ENCODE measurements around the gene HEPH. TPM values are rescaled to one million over a fixed set of nuclear protein-coding genes. Genes with fewer than 3 reads are reported as not detected.
"Not testable (repeated sequence)": the region's sequence is repeated elsewhere in the genome, so short reads cannot be mapped to it uniquely, and the experiment has no call there.

HEPH gene, protein sequence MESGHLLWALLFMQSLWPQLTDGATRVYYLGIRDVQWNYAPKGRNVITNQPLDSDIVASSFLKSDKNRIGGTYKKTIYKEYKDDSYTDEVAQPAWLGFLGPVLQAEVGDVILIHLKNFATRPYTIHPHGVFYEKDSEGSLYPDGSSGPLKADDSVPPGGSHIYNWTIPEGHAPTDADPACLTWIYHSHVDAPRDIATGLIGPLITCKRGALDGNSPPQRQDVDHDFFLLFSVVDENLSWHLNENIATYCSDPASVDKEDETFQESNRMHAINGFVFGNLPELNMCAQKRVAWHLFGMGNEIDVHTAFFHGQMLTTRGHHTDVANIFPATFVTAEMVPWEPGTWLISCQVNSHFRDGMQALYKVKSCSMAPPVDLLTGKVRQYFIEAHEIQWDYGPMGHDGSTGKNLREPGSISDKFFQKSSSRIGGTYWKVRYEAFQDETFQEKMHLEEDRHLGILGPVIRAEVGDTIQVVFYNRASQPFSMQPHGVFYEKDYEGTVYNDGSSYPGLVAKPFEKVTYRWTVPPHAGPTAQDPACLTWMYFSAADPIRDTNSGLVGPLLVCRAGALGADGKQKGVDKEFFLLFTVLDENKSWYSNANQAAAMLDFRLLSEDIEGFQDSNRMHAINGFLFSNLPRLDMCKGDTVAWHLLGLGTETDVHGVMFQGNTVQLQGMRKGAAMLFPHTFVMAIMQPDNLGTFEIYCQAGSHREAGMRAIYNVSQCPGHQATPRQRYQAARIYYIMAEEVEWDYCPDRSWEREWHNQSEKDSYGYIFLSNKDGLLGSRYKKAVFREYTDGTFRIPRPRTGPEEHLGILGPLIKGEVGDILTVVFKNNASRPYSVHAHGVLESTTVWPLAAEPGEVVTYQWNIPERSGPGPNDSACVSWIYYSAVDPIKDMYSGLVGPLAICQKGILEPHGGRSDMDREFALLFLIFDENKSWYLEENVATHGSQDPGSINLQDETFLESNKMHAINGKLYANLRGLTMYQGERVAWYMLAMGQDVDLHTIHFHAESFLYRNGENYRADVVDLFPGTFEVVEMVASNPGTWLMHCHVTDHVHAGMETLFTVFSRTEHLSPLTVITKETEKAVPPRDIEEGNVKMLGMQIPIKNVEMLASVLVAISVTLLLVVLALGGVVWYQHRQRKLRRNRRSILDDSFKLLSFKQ
- total RNA-seq: 0.50 to 9.0 TPM (median 0.59 TPM) in 3 replicates
- long read RNA-seq: 0 reads

DNA sequence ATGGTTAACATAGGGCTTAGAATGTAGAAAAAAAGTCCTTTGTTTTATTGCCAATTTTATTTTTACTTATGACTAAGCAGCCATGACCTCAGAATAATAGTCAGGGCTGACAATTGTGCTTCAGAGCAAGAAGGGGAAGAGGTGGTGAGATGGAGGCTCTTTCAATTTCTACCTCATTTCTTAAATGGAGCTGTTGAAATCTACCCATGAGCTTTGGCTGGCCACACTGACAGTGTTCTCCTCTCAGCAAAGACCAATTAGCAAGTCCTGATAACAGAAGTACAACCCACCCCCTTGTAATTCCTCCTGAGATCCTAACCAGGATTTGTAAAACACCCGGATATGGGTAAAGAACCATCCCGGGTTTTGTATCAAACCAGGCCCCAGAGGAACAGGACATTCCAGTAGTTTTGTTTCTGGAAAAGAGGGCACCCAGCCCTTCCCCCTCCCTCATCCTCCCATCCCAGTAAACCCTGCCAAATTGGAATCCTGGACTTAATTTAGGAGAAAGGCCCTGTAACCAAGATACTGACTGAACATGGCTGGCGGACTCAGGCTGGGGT, at the start of gene HEPH:
HEPH (plus strand) TSS at position 399 of the 563 bp plus-strand sequence. CDS start 6,324 bp downstream, outside the sequence.
- TF ChIP-seq, protein P1, sequence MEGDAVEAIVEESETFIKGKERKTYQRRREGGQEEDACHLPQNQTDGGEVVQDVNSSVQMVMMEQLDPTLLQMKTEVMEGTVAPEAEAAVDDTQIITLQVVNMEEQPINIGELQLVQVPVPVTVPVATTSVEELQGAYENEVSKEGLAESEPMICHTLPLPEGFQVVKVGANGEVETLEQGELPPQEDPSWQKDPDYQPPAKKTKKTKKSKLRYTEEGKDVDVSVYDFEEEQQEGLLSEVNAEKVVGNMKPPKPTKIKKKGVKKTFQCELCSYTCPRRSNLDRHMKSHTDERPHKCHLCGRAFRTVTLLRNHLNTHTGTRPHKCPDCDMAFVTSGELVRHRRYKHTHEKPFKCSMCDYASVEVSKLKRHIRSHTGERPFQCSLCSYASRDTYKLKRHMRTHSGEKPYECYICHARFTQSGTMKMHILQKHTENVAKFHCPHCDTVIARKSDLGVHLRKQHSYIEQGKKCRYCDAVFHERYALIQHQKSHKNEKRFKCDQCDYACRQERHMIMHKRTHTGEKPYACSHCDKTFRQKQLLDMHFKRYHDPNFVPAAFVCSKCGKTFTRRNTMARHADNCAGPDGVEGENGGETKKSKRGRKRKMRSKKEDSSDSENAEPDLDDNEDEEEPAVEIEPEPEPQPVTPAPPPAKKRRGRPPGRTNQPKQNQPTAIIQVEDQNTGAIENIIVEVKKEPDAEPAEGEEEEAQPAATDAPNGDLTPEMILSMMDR (IDR thresholded peaks at IDR 0.05): no peak
- no peak within 1 kb of the TSS for H3K4me3 Mint-ChIP-seq (ENCODE audit: unreplicated experiment)
- peaks cover 11% of the 10 kb centered on the region for H3K9me3 Mint-ChIP-seq (ENCODE audit: low read depth)
- no peak within 1 kb of the TSS for H3K27ac Mint-ChIP-seq (ENCODE audit: unreplicated experiment)
- DNase-seq (ENCODE audit: low spot score): no peak
- H3K4me1 Mint-ChIP-seq (ENCODE audit: low read depth): no peaks in the 10 kb centered on the region
- no peaks in the 10 kb centered on the region for H3K27me3 Mint-ChIP-seq (ENCODE audit: low read depth)
- no peaks in the 10 kb centered on the region for H3K36me3 Mint-ChIP-seq (ENCODE audit: low read depth)

DNA sequence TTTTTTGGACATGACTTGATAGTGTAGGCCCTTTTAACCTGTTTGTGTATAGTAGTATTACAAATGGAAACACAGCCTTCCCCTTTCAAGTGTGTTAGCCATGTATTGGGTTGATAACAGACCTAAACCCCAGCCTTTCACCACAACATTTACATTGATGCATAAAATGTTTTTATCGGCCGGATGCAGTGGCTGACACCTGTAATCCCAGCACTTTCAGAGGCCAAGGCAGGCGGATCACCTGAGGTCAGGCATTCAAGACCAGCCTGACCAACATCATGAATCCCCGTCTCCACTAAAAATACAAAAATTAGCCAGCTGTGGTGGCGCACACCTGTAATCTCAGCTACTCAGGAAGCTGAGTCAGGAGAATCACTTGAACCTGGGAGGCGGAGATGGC, 45.3 kb upstream of the HEPH start:
- H3K36me3 Mint-ChIP-seq (ENCODE audit: low read depth); H3K27ac Mint-ChIP-seq (ENCODE audit: unreplicated experiment); H3K4me3 Mint-ChIP-seq (ENCODE audit: unreplicated experiment); H3K27me3 Mint-ChIP-seq (ENCODE audit: low read depth); H3K4me1 Mint-ChIP-seq (ENCODE audit: low read depth): not testable (repeated sequence)
- peak; percentile 35 for DNase-seq (ENCODE audit: low spot score)
- H3K9me3 Mint-ChIP-seq (ENCODE audit: low read depth): peaks cover 23% of the 10 kb centered on the region

DNA sequence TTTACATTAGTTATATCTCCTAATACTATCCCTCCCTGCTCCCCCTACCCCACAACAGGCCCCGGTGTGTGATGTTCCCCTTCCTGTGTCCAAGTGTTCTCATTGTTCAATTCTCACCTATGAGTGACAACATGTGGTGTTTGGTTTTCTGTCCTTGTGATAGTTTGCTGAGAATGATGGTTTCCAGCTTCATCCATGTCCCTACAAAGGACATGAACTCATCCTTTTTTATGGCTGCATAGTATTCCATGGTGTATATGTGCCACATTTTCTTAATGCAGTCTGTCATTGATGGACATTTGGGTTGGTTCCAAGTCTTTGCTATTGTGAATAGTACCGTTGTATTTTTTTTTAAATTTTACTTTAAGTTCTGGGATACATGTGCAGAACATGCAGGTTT, 42.7 kb upstream of the HEPH start:
- not testable (repeated sequence) for DNase-seq (ENCODE audit: low spot score); H3K36me3 Mint-ChIP-seq (ENCODE audit: low read depth); H3K4me3 Mint-ChIP-seq (ENCODE audit: unreplicated experiment); H3K4me1 Mint-ChIP-seq (ENCODE audit: low read depth); H3K27me3 Mint-ChIP-seq (ENCODE audit: low read depth); H3K27ac Mint-ChIP-seq (ENCODE audit: unreplicated experiment)
- H3K9me3 Mint-ChIP-seq (ENCODE audit: low read depth): peaks cover 45% of the 10 kb centered on the region

DNA sequence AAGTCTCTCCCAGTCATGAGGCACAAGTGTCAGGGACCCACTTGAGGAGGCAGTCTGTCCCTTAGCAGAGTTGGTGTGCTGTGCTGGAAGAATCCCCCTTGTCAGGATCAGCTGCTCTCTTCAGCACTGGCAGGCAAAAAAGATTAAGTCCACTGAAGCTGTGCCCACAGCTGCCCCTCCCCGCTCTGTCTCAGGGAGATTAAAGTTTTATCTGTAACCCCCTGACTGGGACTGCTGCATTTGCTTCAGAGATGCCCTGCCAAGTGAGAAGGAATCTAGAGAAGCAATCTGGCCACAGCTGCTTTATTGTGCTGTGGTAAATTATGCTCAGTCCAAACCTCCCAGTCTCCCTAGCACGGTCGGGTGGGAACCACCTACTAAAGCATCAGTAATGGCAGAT, 37.4 kb upstream of the HEPH start:
- Mint-ChIP-seq H3K36me3 (ENCODE audit: low read depth) (no peaks in the 10 kb centered on the region), H3K27me3 (ENCODE audit: low read depth) (no peaks in the 10 kb centered on the region), H3K4me1 (ENCODE audit: low read depth) (no peaks in the 10 kb centered on the region), H3K4me3 (ENCODE audit: unreplicated experiment) (no peak overlapping the region), H3K9me3 (ENCODE audit: low read depth) (peaks cover 49% of the 10 kb centered on the region), H3K27ac (ENCODE audit: unreplicated experiment) (no peak overlapping the region)
- DNase-seq (ENCODE audit: low spot score): no peak
- TF ChIP-seq, protein P1 (IDR thresholded peaks at IDR 0.05): no peak

DNA sequence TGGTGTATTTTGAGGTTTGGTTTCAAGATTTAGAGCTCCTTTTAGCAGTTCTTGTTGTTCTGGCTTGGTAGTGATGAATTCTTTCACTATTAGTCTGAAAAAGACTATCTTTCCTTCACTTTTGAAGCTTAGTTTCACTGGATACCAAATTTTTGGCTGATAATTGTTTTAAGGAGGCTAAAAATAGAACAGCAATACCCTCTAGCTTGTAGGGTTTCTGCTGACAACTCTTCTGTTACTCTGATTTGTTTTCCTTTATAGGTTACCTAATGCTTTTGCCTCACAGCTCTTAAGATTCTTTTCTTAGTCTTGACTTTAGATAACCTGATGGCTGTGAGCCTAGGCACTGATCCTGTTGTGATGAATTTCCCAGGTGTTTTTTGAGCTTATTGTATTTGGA, 33.6 kb upstream of the HEPH start:
- no peaks in the 10 kb centered on the region for H3K4me1 Mint-ChIP-seq (ENCODE audit: low read depth)
- no peak for DNase-seq (ENCODE audit: low spot score)
- H3K4me3 Mint-ChIP-seq (ENCODE audit: unreplicated experiment): no peak overlapping the region
- no peak overlapping the region for H3K27ac Mint-ChIP-seq (ENCODE audit: unreplicated experiment)
- TF ChIP-seq, protein P1 (IDR thresholded peaks at IDR 0.05): no peak
- H3K36me3 Mint-ChIP-seq (ENCODE audit: low read depth): no peaks in the 10 kb centered on the region
- H3K27me3 Mint-ChIP-seq (ENCODE audit: low read depth): no peaks in the 10 kb centered on the region
- H3K9me3 Mint-ChIP-seq (ENCODE audit: low read depth): peaks cover 20% of the 10 kb centered on the region

DNA sequence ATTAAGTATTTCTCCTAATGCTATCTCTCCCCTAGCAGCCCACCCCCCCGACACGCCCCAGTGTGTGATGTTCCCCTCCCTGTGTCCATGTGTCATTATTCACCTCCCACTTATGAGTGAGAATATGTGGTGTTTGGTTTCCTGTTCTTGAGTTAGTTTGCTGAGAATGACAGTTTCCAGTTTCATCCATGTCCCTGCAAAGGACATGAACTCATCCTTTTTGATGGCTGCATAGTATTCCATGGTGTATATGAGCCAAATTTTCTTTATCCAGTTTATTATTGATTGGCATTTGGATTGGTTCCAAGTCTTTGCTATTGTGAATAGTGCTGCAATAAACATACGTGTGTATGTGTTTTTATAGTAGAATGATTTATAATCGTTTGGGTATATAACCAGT, 28.8 kb upstream of the HEPH start:
- H3K9me3 Mint-ChIP-seq (ENCODE audit: low read depth): peaks cover 18% of the 10 kb centered on the region
- not testable (repeated sequence) for H3K4me3 Mint-ChIP-seq (ENCODE audit: unreplicated experiment); H3K4me1 Mint-ChIP-seq (ENCODE audit: low read depth); DNase-seq (ENCODE audit: low spot score); H3K27me3 Mint-ChIP-seq (ENCODE audit: low read depth); H3K27ac Mint-ChIP-seq (ENCODE audit: unreplicated experiment); H3K36me3 Mint-ChIP-seq (ENCODE audit: low read depth)

Measured in chondrocyte (in vitro differentiated cells).